Omental fat pad (tissue), 4 donors: ENCODE data around the gene SAP30BP. TPM values are rescaled to one million over a fixed set of nuclear protein-coding genes. Genes with fewer than 3 reads are reported as not detected.

Source experiments
- ATAC-seq: fragments of 150-250 bp; one replicate; pipeline ENCODE4 v1.9.1; 2016; ENCODE audit warnings: mild to moderate bottlenecking, moderate library complexity; ENCODE audit not compliant: low FRiP score
- DNase-seq: peaks from one replicate; pipeline ENCODE4 v3.0.0-alpha.2; 2019; ENCODE audit warnings: low spot score
- CTCF ChIP-seq, 3 donors: fragments of 450-650 bp; IDR thresholded peaks; one replicate each; pipeline ENCODE4 v1.5.1; 2016 to 2017; ENCODE audit warnings: antibody characterized with exemption in 3 of 3, mild to moderate bottlenecking in 3 of 3, moderate library complexity in 2 of 3
- total RNA-seq, 4 donors: library from RNA; depleted of rRNA; stranded (reverse); fragments of >200 nt; gene quantifications; one replicate each; pipeline ENCODE4 v1.1.0, GENCODE V29; 2016

Gene SAP30BP
- total RNA-seq, 4 donors from 2014 or later: 52.9 to 105 (median 68.8) TPM

GRCh38 chr17:75740631-75741077 is 73.5 kb downstream of the SAP30BP start:
- ATAC-seq: no peak
- no peak for TF ChIP-seq CTCF (IDR thresholded peaks at IDR 0.05)
- DNase-seq: no peak

- DNase-seq (no peak), ATAC-seq (no peak)
- TF ChIP-seq CTCF (IDR thresholded peaks at IDR 0.05): no peak
Observed at GRCh38 chr17:75742337-75742736, 75.2 kb downstream of the SAP30BP start.

DNA sequence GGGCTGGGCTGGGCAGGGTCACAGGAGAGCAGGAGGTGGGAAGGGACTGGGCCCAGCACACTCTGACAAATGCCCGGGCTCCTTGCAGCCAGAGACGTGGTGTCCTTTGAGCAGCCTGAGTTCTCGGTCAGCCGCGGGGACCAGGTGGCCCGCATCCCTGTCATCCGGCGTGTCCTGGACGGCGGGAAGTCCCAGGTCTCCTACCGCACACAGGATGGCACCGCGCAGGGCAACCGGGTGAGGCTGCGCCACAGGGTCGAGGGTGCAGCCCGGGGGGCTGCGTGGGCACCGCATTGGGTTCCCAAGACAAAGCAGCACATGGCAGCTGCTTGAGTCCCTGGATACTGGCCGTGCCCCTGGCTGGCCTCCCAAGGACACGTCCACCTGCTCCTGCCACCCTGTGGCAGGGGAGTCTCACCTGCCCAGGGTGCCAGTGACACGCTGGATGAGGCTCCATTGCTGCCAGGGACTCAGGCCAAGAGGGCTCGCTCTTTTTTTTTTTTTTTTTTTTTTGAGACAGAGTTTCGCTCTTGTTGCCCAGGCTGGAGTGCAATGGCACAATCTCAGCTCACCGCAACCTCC is 76.6 kb downstream of the SAP30BP start:
- DNase-seq (no peak), ATAC-seq (no peak)
- no peak for TF ChIP-seq CTCF (IDR thresholded peaks at IDR 0.05)

DNA sequence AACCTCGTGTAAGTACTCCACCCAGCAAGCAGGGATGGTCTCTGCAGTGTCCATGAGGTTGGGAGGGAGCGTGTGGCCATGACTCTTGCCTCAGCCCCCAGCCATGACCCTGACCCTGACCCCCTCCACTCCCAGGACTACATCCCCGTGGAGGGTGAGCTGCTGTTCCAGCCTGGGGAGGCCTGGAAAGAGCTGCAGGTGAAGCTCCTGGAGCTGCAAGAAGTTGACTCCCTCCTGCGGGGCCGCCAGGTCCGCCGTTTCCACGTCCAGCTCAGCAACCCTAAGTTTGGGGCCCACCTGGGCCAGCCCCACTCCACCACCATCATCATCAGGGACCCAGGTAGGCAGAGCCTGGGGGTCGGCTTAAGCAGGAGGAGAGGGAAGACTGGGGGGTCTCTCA is 81.6 kb downstream of the SAP30BP start:
- TF ChIP-seq CTCF (IDR thresholded peaks at IDR 0.05): no peak
- DNase-seq: no peak
- ATAC-seq: no peak

- DNase-seq (peak; percentile 98), ATAC-seq (peak; percentile 61)
- peak in 2 of 3 donors; percentile 75 to 85 for TF ChIP-seq CTCF (IDR thresholded peaks at IDR 0.05)
Observed at GRCh38 chr17:75749545-75750389, 82.6 kb downstream of the SAP30BP start.

GRCh38 chr17:75750661-75751423 is 83.7 kb downstream of the SAP30BP start:
- DNase-seq: no peak
- no peak for ATAC-seq

More at GRCh38 chr17:75750661-75751423, 83.7 kb downstream of the SAP30BP start:
- no peak for TF ChIP-seq CTCF (IDR thresholded peaks at IDR 0.05)
